ENCODE measurements around the gene RASGRP1. TPM values are rescaled to one million over a fixed set of nuclear protein-coding genes. Genes with fewer than 3 reads are reported as not detected.

RASGRP1 gene
- total RNA-seq, 1 experiment from 2014 or later: 1.6 TPM

- TF ChIP-seq, protein P1, sequence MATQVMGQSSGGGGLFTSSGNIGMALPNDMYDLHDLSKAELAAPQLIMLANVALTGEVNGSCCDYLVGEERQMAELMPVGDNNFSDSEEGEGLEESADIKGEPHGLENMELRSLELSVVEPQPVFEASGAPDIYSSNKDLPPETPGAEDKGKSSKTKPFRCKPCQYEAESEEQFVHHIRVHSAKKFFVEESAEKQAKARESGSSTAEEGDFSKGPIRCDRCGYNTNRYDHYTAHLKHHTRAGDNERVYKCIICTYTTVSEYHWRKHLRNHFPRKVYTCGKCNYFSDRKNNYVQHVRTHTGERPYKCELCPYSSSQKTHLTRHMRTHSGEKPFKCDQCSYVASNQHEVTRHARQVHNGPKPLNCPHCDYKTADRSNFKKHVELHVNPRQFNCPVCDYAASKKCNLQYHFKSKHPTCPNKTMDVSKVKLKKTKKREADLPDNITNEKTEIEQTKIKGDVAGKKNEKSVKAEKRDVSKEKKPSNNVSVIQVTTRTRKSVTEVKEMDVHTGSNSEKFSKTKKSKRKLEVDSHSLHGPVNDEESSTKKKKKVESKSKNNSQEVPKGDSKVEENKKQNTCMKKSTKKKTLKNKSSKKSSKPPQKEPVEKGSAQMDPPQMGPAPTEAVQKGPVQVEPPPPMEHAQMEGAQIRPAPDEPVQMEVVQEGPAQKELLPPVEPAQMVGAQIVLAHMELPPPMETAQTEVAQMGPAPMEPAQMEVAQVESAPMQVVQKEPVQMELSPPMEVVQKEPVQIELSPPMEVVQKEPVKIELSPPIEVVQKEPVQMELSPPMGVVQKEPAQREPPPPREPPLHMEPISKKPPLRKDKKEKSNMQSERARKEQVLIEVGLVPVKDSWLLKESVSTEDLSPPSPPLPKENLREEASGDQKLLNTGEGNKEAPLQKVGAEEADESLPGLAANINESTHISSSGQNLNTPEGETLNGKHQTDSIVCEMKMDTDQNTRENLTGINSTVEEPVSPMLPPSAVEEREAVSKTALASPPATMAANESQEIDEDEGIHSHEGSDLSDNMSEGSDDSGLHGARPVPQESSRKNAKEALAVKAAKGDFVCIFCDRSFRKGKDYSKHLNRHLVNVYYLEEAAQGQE (IDR thresholded peaks at IDR 0.05; ENCODE audit: low read depth): no peak
- no peak for TF ChIP-seq POLR2A (IDR thresholded peaks at IDR 0.05; ENCODE audit: borderline replicate concordance, extremely low read depth, insufficient read depth, insufficient read length)
- no peak for TF ChIP-seq ATF3 (IDR thresholded peaks at IDR 0.05)
- no peak for TF ChIP-seq ZFX (IDR thresholded peaks at IDR 0.05)
- TF ChIP-seq TCF7L2 (IDR thresholded peaks at IDR 0.05; ENCODE audit: borderline replicate concordance, extremely low read depth, insufficient read depth, insufficient read length): no peak
- no peak for TF ChIP-seq CTCF (IDR thresholded peaks at IDR 0.05 in 2 of 3, conservative IDR thresholded peaks at IDR 0.05 in 1 of 3; ENCODE audit: borderline replicate concordance in 1 of 3, insufficient read depth in 1 of 3, low read depth in 2 of 3, low read length in 2 of 3)
- TF ChIP-seq RAD21 (IDR thresholded peaks at IDR 0.05; ENCODE audit: low read depth): no peak
- TF ChIP-seq SRF (IDR thresholded peaks at IDR 0.05; ENCODE audit: low read depth): no peak
- no peak for TF ChIP-seq SIN3A (IDR thresholded peaks at IDR 0.05; ENCODE audit: low read depth)
- no peak for TF ChIP-seq EGR1 (IDR thresholded peaks at IDR 0.05; ENCODE audit: low read depth)
- no peak for TF ChIP-seq JUND (IDR thresholded peaks at IDR 0.05)
Measured at GRCh38 chr15:38565287-38565670, 665 bp upstream of the RASGRP1 start (continued).

All from HCT116 (cell line).